Common myeloid progenitor, CD34-positive (primary cell): ENCODE data around the gene CCDC27.

Experiments used
- CTCF ChIA-PET: fragments of 350-600 bp; sonication (Branson Sonifier 250); formaldehyde crosslinking; loops from one replicate; lab custom pipeline; 2021; ENCODE audit warnings: antibody characterized with exemption; lab: Charles Lee
- POLR2A ChIA-PET: fragments of 350-600 bp; sonication (Branson Sonifier 250); formaldehyde crosslinking; loops from one replicate; lab custom pipeline; 2021; ENCODE audit warnings: antibody characterized with exemption; lab: Charles Lee
- DNase-seq, 3 donors: peaks; one replicate each; pipeline versions ENCODE4 v3.0.0 to v3.0.0-alpha.2; 2013
- H3K27ac ChIP-seq, 2 experiments: 1 replicate in 1 of 2; 2 replicates in 1 of 2; pipeline ENCODE4 v1.7.0; 2013; ENCODE audit warnings: inconsistent platforms in 2 of 2, low read length in 2 of 2, mild to moderate bottlenecking in 2 of 2, low read depth in 1 of 2, moderate library complexity in 1 of 2; ENCODE audit not compliant: severe bottlenecking in 2 of 2, insufficient read depth in 1 of 2, poor library complexity in 1 of 2
- H3K27me3 ChIP-seq, 5 experiments: replicated peaks in 2 of 5; 1 replicate in 3 of 5; 2 replicates in 2 of 5; pipeline versions ENCODE4 v1.6.1 to v1.7.0; 2013; ENCODE audit warnings: low read length in 4 of 5, mild to moderate bottlenecking in 2 of 5, moderate library complexity in 2 of 5, inconsistent platforms in 1 of 5; ENCODE audit not compliant: insufficient read depth in 5 of 5, control insufficient read depth in 4 of 5
- H3K36me3 ChIP-seq, 4 experiments: 1 replicate in 2 of 4; 2 replicates in 2 of 4; pipeline versions ENCODE4 v1.6.1 to v1.7.0; 2013; ENCODE audit warnings: low read length in 3 of 4, control low read depth in 1 of 4, mild to moderate bottlenecking in 1 of 4; ENCODE audit not compliant: control insufficient read depth in 4 of 4, insufficient read depth in 4 of 4
- H3K4me1 ChIP-seq, 4 experiments: 1 replicate in 3 of 4; 2 replicates in 1 of 4; pipeline versions ENCODE4 v1.6.1 to v1.7.1; 2013; ENCODE audit warnings: low read length in 3 of 4, mild to moderate bottlenecking in 3 of 4, control low read depth in 1 of 4, inconsistent platforms in 1 of 4, moderate library complexity in 1 of 4; ENCODE audit not compliant: control insufficient read depth in 4 of 4, insufficient read depth in 4 of 4; ENCODE audit errors: control extremely low read depth in 1 of 4
- H3K4me3 ChIP-seq, 7 experiments: 1 replicate in 4 of 7; 2 replicates in 3 of 7; pipeline versions ENCODE4 v1.5.1 to v1.7.0; 2013; ENCODE audit warnings: mild to moderate bottlenecking in 7 of 7, low read length in 6 of 7, moderate library complexity in 6 of 7, inconsistent platforms in 2 of 7, low read depth in 2 of 7, control low read depth in 1 of 7; ENCODE audit not compliant: insufficient read depth in 4 of 7, control insufficient read depth in 1 of 7; ENCODE audit errors: extremely low read depth in 1 of 7
- H3K9me3 ChIP-seq, 5 experiments: 1 replicate in 4 of 5; 2 replicates in 1 of 5; pipeline versions ENCODE4 v1.6.1 to v1.7.1; 2013; ENCODE audit warnings: low read length in 4 of 5, mild to moderate bottlenecking in 2 of 5, inconsistent platforms in 1 of 5, low read depth in 1 of 5, moderate library complexity in 1 of 5; ENCODE audit not compliant: control insufficient read depth in 4 of 5, insufficient read depth in 2 of 5; ENCODE audit errors: control extremely low read depth in 1 of 5
- WGBS: methylation state at CpG from one replicate; pipeline ENCODE4 v1.1.5; 2013; ENCODE audit not compliant: insufficient coverage; 5-methylcytosine and 5-hydroxymethylcytosine counted together

Gene CCDC27

DNA sequence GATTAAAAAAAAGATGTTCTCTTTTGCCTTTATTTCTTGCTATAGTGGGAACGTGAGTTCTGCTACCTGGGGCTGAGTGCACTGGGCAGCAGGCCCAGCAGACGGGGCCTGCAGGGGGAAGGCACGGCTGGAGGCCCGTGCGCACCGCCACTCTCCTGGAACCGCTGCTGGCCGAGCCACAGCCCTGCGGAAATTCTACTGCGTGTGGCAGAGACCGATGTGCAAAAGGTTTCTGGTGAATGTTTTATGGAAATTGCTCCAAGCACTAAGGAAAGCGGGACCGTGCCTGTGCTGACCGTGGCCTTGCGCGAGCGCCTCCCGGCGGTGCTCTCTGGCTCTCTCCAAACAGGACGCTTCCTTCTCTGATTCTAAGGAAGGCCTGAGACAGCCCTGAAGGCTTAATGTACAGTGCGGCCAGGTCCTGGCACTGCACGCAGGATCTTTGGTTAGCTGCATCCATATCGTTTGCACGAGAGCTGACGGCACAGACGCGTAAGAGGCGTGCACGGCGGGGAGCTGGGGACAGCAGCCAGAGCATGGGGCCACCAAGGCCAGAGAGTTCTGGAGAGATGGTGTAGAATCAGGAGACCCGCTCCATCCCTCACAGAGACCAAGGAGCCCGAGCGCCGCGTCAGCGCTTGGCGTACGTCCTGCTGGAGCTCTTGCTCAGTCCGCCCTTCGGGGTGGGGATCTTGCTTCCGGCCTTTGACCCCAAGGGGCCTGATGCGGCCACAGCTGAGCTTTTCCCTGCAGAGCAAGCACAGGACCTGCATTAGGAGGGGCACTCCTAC is 62.7 kb downstream of the CCDC27 start:
- Histone ChIP-seq H3K27me3 (no peaks in the 10 kb centered on the region), H3K4me3 (no peak overlapping the region), H3K4me1 (no peaks in the 10 kb centered on the region), H3K9me3 (no peaks in the 10 kb centered on the region), H3K36me3 (peaks cover 2 to 35% (median 10%) of the 10 kb centered on the region in 4 experiments), H3K27ac (no peak overlapping the region)
- DNase-seq, result no peak
- ChIA-PET CTCF (interaction anchor here (1.3 kb wide), 1 partner anchor 32 kb away, joined by 3 read pairs; no protein-coding TSS in a partner anchor), POLR2A (no interaction called here)
- 94% methylated on average over 34 of the region's 42 CpGs for WGBS

DNA sequence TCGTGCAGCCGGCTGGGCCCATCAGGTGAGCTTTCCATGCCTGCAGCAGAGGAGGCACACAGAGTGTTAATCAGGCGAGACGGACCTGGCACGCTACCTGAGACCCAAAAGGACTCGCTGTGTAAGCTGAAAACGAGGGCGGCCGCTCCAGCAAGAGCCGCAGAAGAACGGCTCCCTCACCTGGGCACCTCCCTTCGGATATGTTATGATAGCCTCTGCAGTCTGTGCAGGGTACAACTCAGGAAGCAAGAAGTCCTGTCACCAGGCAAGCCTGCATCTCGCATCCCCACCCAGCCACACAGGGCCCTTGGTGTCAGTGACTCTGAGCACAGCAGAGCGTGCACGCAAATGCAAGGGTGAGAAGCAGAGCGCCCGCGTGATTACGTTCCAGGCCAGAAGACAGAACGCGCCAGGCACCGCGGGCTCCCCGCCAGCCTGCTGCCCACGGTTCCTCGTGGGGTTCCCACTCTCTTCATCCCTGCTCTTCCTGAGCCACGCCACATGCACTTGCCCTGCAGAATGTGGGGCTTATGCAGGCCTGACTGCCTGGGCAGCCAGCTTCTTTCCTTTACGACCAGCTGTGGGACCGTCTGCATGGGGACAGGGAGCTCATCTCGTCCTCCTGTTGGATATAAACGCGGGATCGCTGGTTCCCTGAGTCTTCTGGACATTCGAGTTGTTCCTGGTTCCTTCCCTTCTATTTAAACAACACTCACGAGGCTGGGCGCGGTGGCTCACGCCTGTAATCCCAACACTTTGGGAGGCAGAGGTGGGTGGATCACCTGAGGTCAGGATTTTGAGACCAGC is 64.3 kb downstream of the CCDC27 start:
- H3K4me3 ChIP-seq, result no peak overlapping the region
- 96% methylated on average over 38 of the region's 38 CpGs for WGBS
- peaks cover 7 to 49% (median 19%) of the 10 kb centered on the region in 4 experiments for H3K36me3 ChIP-seq
- no peak overlapping the region for H3K27ac ChIP-seq
- no peaks in the 10 kb centered on the region for H3K9me3 ChIP-seq
- H3K27me3 ChIP-seq, result no peaks in the 10 kb centered on the region
- ChIA-PET CTCF (no interaction called here), POLR2A (no interaction called here)
- no peaks in the 10 kb centered on the region for H3K4me1 ChIP-seq
- no peak for DNase-seq

- no peak for DNase-seq
- Histone ChIP-seq H3K9me3 (no peaks in the 10 kb centered on the region), H3K4me3 (no peak overlapping the region), H3K4me1 (no peaks in the 10 kb centered on the region), H3K27me3 (no peaks in the 10 kb centered on the region), H3K27ac (no peak overlapping the region), H3K36me3 (peaks cover 7 to 56% (median 21%) of the 10 kb centered on the region in 4 experiments)
- WGBS, result 96% methylated on average over 17 of the region's 17 CpGs
- POLR2A ChIA-PET, result no interaction called here
- CTCF ChIA-PET, result no interaction called here
Observed at GRCh38 chr1:3817138-3817740, 65.0 kb downstream of the CCDC27 start.

- no peaks in the 10 kb centered on the region for H3K4me1 ChIP-seq
- no peak overlapping the region for H3K4me3 ChIP-seq
- ChIA-PET CTCF (no interaction called here), POLR2A (no interaction called here)
- H3K27me3 ChIP-seq, result no peaks in the 10 kb centered on the region
- no peaks in the 10 kb centered on the region for H3K9me3 ChIP-seq
- no peak for DNase-seq
- WGBS, result 95% methylated on average over 27 of the region's 28 CpGs
- peaks cover 7 to 63% (median 24%) of the 10 kb centered on the region in 4 experiments for H3K36me3 ChIP-seq
- no peak overlapping the region for H3K27ac ChIP-seq
Observed at GRCh38 chr1:3817821-3818597, 65.8 kb downstream of the CCDC27 start.

DNA sequence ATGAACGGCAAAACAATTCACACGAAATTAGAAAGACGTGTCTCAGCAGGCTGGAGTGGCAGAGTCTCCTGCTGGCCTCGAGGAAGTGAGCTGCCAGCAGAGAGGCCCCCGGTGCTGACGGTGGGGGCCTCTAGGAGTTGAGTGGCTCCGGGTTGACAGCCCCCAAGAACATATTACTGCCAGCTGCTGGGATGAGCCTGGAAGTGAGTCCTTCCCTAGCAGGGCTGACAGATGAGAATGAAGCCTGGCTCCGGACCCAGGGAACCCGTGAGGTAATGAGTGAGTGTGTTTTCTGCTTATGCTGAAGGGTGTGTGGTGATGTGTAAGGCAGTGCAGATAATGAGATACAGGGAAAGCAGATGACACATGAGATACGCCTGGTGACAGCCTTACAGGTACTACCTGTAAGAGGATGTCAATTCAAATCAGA is 67.5 kb downstream of the CCDC27 start:
- no peak for DNase-seq
- ChIA-PET POLR2A (no interaction called here), CTCF (no interaction called here)
- 79% methylated on average over 8 of the region's 10 CpGs for WGBS
- Histone ChIP-seq H3K27ac (no peak overlapping the region), H3K36me3 (peaks cover 7 to 62% (median 33%) of the 10 kb centered on the region in 4 experiments), H3K4me3 (no peak overlapping the region), H3K27me3 (no peaks in the 10 kb centered on the region), H3K9me3 (no peaks in the 10 kb centered on the region), H3K4me1 (no peaks in the 10 kb centered on the region)

DNA sequence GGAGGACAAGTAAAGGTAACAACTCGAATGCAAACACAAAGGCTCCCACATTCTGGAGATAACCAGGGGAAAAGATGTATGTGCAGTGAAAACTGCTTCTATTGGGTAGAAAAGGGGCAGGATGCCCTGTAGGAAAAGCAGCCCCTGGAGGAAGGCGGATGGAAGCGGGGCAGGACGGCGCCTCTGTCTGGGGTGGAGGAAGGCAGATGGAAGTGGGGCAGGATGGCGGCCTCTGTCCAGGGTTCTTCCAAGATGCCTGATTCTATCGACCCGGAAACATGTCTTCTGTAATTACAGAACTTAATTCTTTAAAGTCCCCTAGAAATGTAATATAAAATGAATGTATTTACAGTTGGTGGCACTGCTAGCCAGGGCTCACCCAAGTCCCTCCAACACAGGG is 68.1 kb downstream of the CCDC27 start:
- no peak overlapping the region for H3K4me3 ChIP-seq
- H3K27ac ChIP-seq, result no peak overlapping the region
- POLR2A ChIA-PET, result no interaction called here
- no peaks in the 10 kb centered on the region for H3K27me3 ChIP-seq
- CTCF ChIA-PET, result no interaction called here
- peaks cover 9 to 61% (median 32%) of the 10 kb centered on the region in 4 experiments for H3K36me3 ChIP-seq
- no peaks in the 10 kb centered on the region for H3K4me1 ChIP-seq
- no peaks in the 10 kb centered on the region for H3K9me3 ChIP-seq
- DNase-seq, result no peak
- 100% methylated on average over 5 of the region's 8 CpGs for WGBS
